TTC549 (cell line): ENCODE measurements around the gene CNTN2.

Source experiments
- FAIRE-seq: peaks from 2 replicates; lab custom pipeline; 2012; peaks lifted over from hg19 to GRCh38; lab: Jason Lieb, UNC

The CNTN2 gene

DNA sequence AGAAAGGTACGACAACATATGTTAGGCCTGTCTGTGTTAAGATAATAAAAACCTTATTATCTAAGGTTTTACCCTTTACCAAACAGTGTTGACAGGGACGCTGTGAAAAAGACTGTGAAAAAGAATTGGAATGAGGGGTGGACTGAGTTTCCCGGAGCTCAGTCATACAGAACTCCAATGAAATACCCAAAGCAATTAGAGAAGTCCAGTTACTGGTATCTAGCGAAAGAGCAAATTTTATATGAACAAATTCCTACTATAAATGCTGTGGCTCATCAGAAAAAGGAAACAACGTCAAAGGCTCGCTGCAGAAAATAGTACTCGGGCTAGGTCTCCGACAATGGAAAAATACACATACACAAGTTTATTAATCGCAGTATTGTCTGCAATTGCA is 79.5 kb downstream of the CNTN2 start:
- FAIRE-seq = no peak

GRCh38 chr1:205124726-205125125 is 81.7 kb downstream of the CNTN2 start:
- FAIRE-seq = no peak

DNA sequence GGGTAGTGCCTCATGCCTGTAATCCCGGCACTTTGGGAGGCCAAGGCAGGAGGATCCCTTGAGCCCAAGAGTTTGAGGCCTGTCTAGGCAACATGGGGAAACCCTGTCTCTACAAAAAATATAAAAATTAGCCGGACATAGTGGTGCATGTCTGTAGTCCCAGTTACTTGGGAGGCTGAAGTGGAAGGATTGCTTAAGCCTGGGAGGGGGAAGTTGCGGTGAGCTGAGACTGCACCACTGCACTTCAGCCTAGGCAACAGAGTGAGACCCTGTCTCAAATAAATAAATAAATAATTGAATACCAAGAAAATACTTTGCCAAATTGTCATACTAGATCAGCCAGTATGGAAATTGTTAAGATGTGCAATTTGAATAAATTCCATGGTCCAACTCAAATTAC is 84.6 kb downstream of the CNTN2 start:
- FAIRE-seq = no peak
